Esophagus (tissue), 2 donors: Measurements from ENCODE around the gene CYB5R3. TPM values are rescaled to one million over a fixed set of nuclear protein-coding genes. Genes with fewer than 3 reads are reported as not detected.

Experiments used
- H3K27ac ChIP-seq, 2 donors: one replicate each; pipeline ENCODE4 v1.5.1; 2013; ENCODE audit warnings: low read depth in 2 of 2, mild to moderate bottlenecking in 2 of 2, inconsistent platforms in 1 of 2, low read length in 1 of 2, moderate library complexity in 1 of 2
- H3K27me3 ChIP-seq, 2 donors: one replicate each; pipeline ENCODE4 v1.6.1; 2013; ENCODE audit warnings: low read length in 2 of 2, control low read depth in 1 of 2, mild to moderate bottlenecking in 1 of 2; ENCODE audit not compliant: insufficient read depth in 2 of 2, control insufficient read depth in 1 of 2
- H3K36me3 ChIP-seq, 2 donors: one replicate each; pipeline ENCODE4 v1.6.1; 2013; ENCODE audit warnings: low read length in 1 of 2; ENCODE audit not compliant: control insufficient read depth in 2 of 2, insufficient read depth in 2 of 2
- H3K4me1 ChIP-seq, 2 donors: one replicate each; pipeline ENCODE4 v1.6.1; 2013; ENCODE audit warnings: low read length in 1 of 2; ENCODE audit not compliant: control insufficient read depth in 2 of 2, insufficient read depth in 2 of 2
- H3K4me3 ChIP-seq, 2 donors: one replicate each; pipeline ENCODE4 v1.5.1; 2013; ENCODE audit warnings: low read length in 2 of 2, mild to moderate bottlenecking in 2 of 2, low read depth in 1 of 2, moderate library complexity in 1 of 2
- H3K9me3 ChIP-seq, 2 donors: one replicate each; pipeline ENCODE4 v1.6.1; 2013; ENCODE audit warnings: mild to moderate bottlenecking in 2 of 2, low read depth in 1 of 2, low read length in 1 of 2, moderate library complexity in 1 of 2; ENCODE audit not compliant: control insufficient read depth in 2 of 2, insufficient read depth in 1 of 2
- WGBS, 2 donors: extraction: QIAGEN DNeasy Blood & Tissue Kit; methylation state at CpG; one replicate each; pipeline ENCODE4 v1.1.7; 2013; 5-methylcytosine and 5-hydroxymethylcytosine counted together
- polyA plus RNA-seq, 2 donors: library from polyadenylated mRNA; stranded (reverse); fragments of 200-250 nt; gene quantifications; one replicate each; pipeline ENCODE4 v1.2.3, GENCODE V29; 2013
- donor health status: healthy with polysubstance abuse.
- donor health status: Bipolar disorder and iron deficiency.

CYB5R3 gene
- polyA plus RNA-seq: 100 to 1,000 TPM in 1 of 2 donors, 10 to 100 TPM in 1; 52.7 to 112 TPM

GRCh38 chr22:42649246-42650099 lies at the start of gene CYB5R3:
Gene CYB5R3, minus strand, starts transcription at chr22:42649392. Its CDS starts 77 bp downstream, at chr22:42649315.
- 7 to 19% methylated on average over 34 to 81 of the region's 81 CpGs for WGBS, 2 donors
- H3K9me3 ChIP-seq: no peaks in the 10 kb centered on the region
- H3K27ac ChIP-seq: peak within 1 kb of the TSS; percentile 86 to 97
- peak within 1 kb of the TSS; percentile 91 to 99 for H3K4me3 ChIP-seq
- peaks cover 11 to 40% of the 10 kb centered on the region in 2 donors for H3K4me1 ChIP-seq
- no peaks in the 10 kb centered on the region for H3K36me3 ChIP-seq
- H3K27me3 ChIP-seq: no peaks in the 10 kb centered on the region

- H3K4me1 ChIP-seq: peaks cover 8 to 27% of the 10 kb centered on the region in 2 donors
- H3K9me3 ChIP-seq: no peaks in the 10 kb centered on the region
- no peaks in the 10 kb centered on the region for H3K27me3 ChIP-seq
- WGBS, 2 donors: 28 to 43% methylated on average over 16 of the region's 16 CpGs
- H3K27ac ChIP-seq: peak overlapping the region; percentile 58 to 75
- no peak overlapping the region for H3K4me3 ChIP-seq
- peaks cover 0 to 15% of the 10 kb centered on the region in 2 donors for H3K36me3 ChIP-seq
Observed at GRCh38 chr22:42697542-42698013, 48.4 kb upstream of the CYB5R3 start.

GRCh38 chr22:42696331-42696967 lies 47.3 kb upstream of the CYB5R3 start:
- 84 to 89% methylated on average over 10 of the region's 10 CpGs for WGBS, 2 donors
- H3K9me3 ChIP-seq: no peaks in the 10 kb centered on the region
- H3K27me3 ChIP-seq: no peaks in the 10 kb centered on the region
- H3K4me1 ChIP-seq: peaks cover 13 to 23% of the 10 kb centered on the region in 2 donors
- peak overlapping the region; percentile 48 to 78 for H3K27ac ChIP-seq
- no peak overlapping the region for H3K4me3 ChIP-seq
- H3K36me3 ChIP-seq: peaks cover 0 to 16% of the 10 kb centered on the region in 2 donors

GRCh38 chr22:42695294-42695693 lies 46.1 kb upstream of the CYB5R3 start:
- H3K36me3 ChIP-seq: peaks cover 0 to 16% of the 10 kb centered on the region in 2 donors
- H3K27ac ChIP-seq: peak overlapping the region in 1 of 2 donors; percentile 38
- no peaks in the 10 kb centered on the region for H3K27me3 ChIP-seq
- H3K4me1 ChIP-seq: peaks cover 14 to 23% of the 10 kb centered on the region in 2 donors
- no peak overlapping the region for H3K4me3 ChIP-seq
- WGBS, 2 donors: 44 to 55% methylated on average over 10 of the region's 10 CpGs
- no peaks in the 10 kb centered on the region for H3K9me3 ChIP-seq

- Histone ChIP-seq H3K4me1 (peaks cover 14 to 18% of the 10 kb centered on the region in 2 donors), H3K9me3 (no peaks in the 10 kb centered on the region), H3K27ac (no peak overlapping the region), H3K36me3 (peaks cover 0 to 16% of the 10 kb centered on the region in 2 donors), H3K27me3 (no peaks in the 10 kb centered on the region), H3K4me3 (no peak overlapping the region)
- WGBS, 2 donors: 93 to 94% methylated on average over 25 of the region's 25 CpGs
Observed at GRCh38 chr22:42693763-42694683, 44.8 kb upstream of the CYB5R3 start.

- H3K27me3 ChIP-seq: no peaks in the 10 kb centered on the region
- H3K9me3 ChIP-seq: no peaks in the 10 kb centered on the region
- no peak overlapping the region for H3K27ac ChIP-seq
- H3K4me1 ChIP-seq: peaks cover 11 to 19% of the 10 kb centered on the region in 2 donors
- H3K4me3 ChIP-seq: no peak overlapping the region
- WGBS, 2 donors: 93% methylated on average over 51 of the region's 51 CpGs
- H3K36me3 ChIP-seq: peaks cover 0 to 16% of the 10 kb centered on the region in 2 donors
Observed at GRCh38 chr22:42693055-42693762, 44.0 kb upstream of the CYB5R3 start.

- WGBS, 2 donors: 83 to 86% methylated on average over 32 of the region's 32 CpGs
- Histone ChIP-seq H3K4me3 (no peak overlapping the region), H3K27ac (no peak overlapping the region), H3K27me3 (no peaks in the 10 kb centered on the region), H3K4me1 (peaks cover 11 to 22% of the 10 kb centered on the region in 2 donors), H3K36me3 (peaks cover 0 to 16% of the 10 kb centered on the region in 2 donors), H3K9me3 (no peaks in the 10 kb centered on the region)
Observed at GRCh38 chr22:42692239-42693054, 43.3 kb upstream of the CYB5R3 start.

- H3K9me3 ChIP-seq: no peaks in the 10 kb centered on the region
- peaks cover 11 to 21% of the 10 kb centered on the region in 2 donors for H3K4me1 ChIP-seq
- H3K27ac ChIP-seq: peak overlapping the region in 1 of 2 donors; percentile 45
- no peak overlapping the region for H3K4me3 ChIP-seq
- H3K36me3 ChIP-seq: peaks cover 0 to 16% of the 10 kb centered on the region in 2 donors
- no peaks in the 10 kb centered on the region for H3K27me3 ChIP-seq
- WGBS, 2 donors: 64 to 74% methylated on average over 10 of the region's 10 CpGs
Observed at GRCh38 chr22:42691440-42691839, 42.2 kb upstream of the CYB5R3 start.
